Cardiac atrium fibroblast (primary cell): ENCODE results near the gene TRIM50. TPM values are rescaled to one million over a fixed set of nuclear protein-coding genes. Genes with fewer than 3 reads are reported as not detected.

ENCODE experiments used
- total RNA-seq: library from RNA; depleted of rRNA; stranded (reverse); fragments of >200 nt; gene quantifications from 2 replicates; pipeline ENCODE4 v1.2.3, GENCODE V29; 2015

TRIM50 gene
- not detected in 2 replicates for total RNA-seq

GRCh38 chr7:73327922-73328321 is at the start of gene TRIM50, which contains the start of gene FKBP6:
Gene TRIM50, minus strand, starts transcription at chr7:73328082. Its CDS starts 3,295 bp downstream, at chr7:73324787.
Gene FKBP6, plus strand, starts transcription at chr7:73328161. Its CDS starts 268 bp downstream, at chr7:73328429.

DNA sequence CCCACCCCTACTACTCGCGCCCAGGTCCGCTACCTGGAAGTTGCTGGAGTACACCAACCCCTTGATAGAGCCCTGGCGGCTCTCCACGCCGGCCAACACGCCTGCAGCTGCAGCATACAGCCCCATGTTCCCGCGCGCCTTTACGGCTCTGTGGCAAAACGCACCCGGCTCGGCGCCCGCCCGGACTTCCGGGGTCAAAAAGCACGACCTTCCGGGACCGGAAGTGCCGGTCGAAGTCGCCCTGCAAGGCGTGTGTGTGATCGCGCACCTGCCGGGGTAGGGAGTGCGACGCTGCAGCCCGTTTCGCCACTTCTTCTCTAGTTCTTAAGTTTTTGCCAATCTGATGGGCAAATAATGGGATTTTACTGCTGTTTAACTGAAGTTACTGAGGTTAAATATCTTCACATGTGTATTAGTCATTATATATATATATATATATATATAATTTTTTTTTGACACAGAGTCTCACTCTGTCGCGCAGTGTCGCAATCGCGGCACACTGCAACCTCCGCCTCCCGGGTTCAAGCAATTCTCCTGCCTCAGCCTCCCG is 19.1 kb downstream of the TRIM50 start, which contains the start of gene NSUN5:
Gene NSUN5, minus strand, starts transcription at position 162 of the 550 bp plus-strand sequence. Its CDS starts 36 bp downstream, at position 126.

Other genes starting within 250 kb of the TRIM50 start
- not detected in 2 replicates for gene SPDYE9, start 242.0 kb downstream of the TRIM50 start, total RNA-seq
- 10.3 and 18.8 TPM in 2 replicates for gene NSUN5, start 19.3 kb downstream of the TRIM50 start, total RNA-seq
- not detected in 2 replicates for gene FKBP6, start 79 bp upstream of the TRIM50 start, total RNA-seq
- 0.72 and 2.8 TPM in 2 replicates for gene FZD9, start 105.7 kb upstream of the TRIM50 start, total RNA-seq
- gene BAZ1B, start 194.2 kb upstream of the TRIM50 start, total RNA-seq, result 24.2 and 33.5 TPM in 2 replicates
- 33.2 and 43.3 TPM in 2 replicates for gene BCL7B, start 229.6 kb upstream of the TRIM50 start, total RNA-seq